Activated CD8-positive, alpha-beta T cell treated with anti-CD3 and anti-CD28 coated beads for 36 hours (primary cell): ENCODE data around the gene ARHGAP22. TPM values are rescaled to one million over a fixed set of nuclear protein-coding genes. Genes with fewer than 3 reads are reported as not detected.

Experiments
- ATAC-seq: fragments of 200-7000 bp; cut with Tn5 transposase; one replicate; pipeline ENCODE4 v1.10.0; 2021; ENCODE audit warnings: mild to moderate bottlenecking, moderate library complexity
- CTCF ChIA-PET: fragments of 350-600 bp; sonication (Branson Sonifier 250); formaldehyde crosslinking; loops from one replicate; lab custom pipeline; 2021; ENCODE audit warnings: antibody characterized with exemption; lab: Charles Lee
- POLR2A ChIA-PET: fragments of 350-600 bp; sonication (Branson Sonifier 250); formaldehyde crosslinking; loops from one replicate; lab custom pipeline; 2021; ENCODE audit warnings: antibody characterized with exemption; lab: Charles Lee
- DNase-seq: peaks from one replicate; pipeline ENCODE4 v3.0.0-alpha.2; 2020
- H3K27ac Mint-ChIP-seq: one replicate; pipeline ENCODE4 v1.8.0; 2021; ENCODE audit warnings: mild to moderate bottlenecking, mixed read lengths
- H3K27me3 Mint-ChIP-seq: one replicate; pipeline ENCODE4 v1.8.0; 2021; ENCODE audit warnings: mixed read lengths
- H3K36me3 Mint-ChIP-seq: one replicate; pipeline ENCODE4 v1.8.0; 2021; ENCODE audit warnings: low read depth, mixed read lengths
- H3K4me1 Mint-ChIP-seq: one replicate; pipeline ENCODE4 v1.8.0; 2021; ENCODE audit warnings: low read depth, mixed read lengths
- H3K4me3 Mint-ChIP-seq: one replicate; pipeline ENCODE4 v1.8.0; 2021; ENCODE audit warnings: mild to moderate bottlenecking, moderate library complexity, mixed read lengths
- H3K9me3 Mint-ChIP-seq: one replicate; pipeline ENCODE4 v1.8.0; 2021; ENCODE audit warnings: mixed read lengths
- intact Hi-C: fragments of 100-400 bp; cut with micrococcal nuclease; formaldehyde crosslinking; loops from one replicate; pipeline ENCODE4 v1.10.0; 2022
- total RNA-seq, 2 experiments: library from RNA; stranded (reverse); gene quantifications; one replicate each; pipeline ENCODE4 v1.2.3, GENCODE V29; 2021
- TF ChIP-seq, protein P1 (sequence below): fragments of 200-600 bp; IDR thresholded peaks from one replicate; pipeline ENCODE4 v1.8.0; 2022; ENCODE audit warnings: antibody characterized with exemption, mild to moderate bottlenecking

ARHGAP22 gene
- total RNA-seq, 2 experiments from 2014 or later, result not detected

DNA sequence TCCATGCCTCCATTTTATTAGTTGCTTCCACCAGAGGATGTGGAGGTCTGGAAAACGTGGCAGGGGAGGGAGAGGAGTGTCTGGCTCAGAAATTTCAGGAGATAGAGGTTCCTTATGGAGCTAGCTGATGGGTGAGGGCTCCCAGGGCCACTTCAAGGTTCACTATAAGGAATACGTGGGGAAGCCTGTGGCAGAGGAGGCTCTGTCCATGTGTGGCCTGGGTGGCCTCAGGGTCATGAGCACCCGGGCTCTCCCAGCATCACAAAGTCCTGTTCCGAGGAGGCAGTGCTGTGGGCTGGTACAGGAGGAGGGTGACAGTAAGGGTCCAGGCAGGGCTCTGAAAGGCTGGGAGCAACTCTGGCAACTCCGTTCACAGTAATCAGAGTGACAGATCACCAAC lies 24.6 kb downstream of the ARHGAP22 start:
- POLR2A ChIA-PET, result no interaction called here
- TF ChIP-seq, protein P1, sequence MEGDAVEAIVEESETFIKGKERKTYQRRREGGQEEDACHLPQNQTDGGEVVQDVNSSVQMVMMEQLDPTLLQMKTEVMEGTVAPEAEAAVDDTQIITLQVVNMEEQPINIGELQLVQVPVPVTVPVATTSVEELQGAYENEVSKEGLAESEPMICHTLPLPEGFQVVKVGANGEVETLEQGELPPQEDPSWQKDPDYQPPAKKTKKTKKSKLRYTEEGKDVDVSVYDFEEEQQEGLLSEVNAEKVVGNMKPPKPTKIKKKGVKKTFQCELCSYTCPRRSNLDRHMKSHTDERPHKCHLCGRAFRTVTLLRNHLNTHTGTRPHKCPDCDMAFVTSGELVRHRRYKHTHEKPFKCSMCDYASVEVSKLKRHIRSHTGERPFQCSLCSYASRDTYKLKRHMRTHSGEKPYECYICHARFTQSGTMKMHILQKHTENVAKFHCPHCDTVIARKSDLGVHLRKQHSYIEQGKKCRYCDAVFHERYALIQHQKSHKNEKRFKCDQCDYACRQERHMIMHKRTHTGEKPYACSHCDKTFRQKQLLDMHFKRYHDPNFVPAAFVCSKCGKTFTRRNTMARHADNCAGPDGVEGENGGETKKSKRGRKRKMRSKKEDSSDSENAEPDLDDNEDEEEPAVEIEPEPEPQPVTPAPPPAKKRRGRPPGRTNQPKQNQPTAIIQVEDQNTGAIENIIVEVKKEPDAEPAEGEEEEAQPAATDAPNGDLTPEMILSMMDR, result no peak
- H3K9me3 Mint-ChIP-seq, result peaks cover 2% of the 10 kb centered on the region
- no peak overlapping the region for H3K4me3 Mint-ChIP-seq
- H3K27me3 Mint-ChIP-seq, result peaks cover 4% of the 10 kb centered on the region
- no peaks in the 10 kb centered on the region for H3K36me3 Mint-ChIP-seq
- H3K4me1 Mint-ChIP-seq, result no peaks in the 10 kb centered on the region
- ATAC-seq (no peak), DNase-seq (no peak)
- intact Hi-C loops, result no loop called here
- H3K27ac Mint-ChIP-seq, result no peak overlapping the region
- CTCF ChIA-PET, result no interaction called here

DNA sequence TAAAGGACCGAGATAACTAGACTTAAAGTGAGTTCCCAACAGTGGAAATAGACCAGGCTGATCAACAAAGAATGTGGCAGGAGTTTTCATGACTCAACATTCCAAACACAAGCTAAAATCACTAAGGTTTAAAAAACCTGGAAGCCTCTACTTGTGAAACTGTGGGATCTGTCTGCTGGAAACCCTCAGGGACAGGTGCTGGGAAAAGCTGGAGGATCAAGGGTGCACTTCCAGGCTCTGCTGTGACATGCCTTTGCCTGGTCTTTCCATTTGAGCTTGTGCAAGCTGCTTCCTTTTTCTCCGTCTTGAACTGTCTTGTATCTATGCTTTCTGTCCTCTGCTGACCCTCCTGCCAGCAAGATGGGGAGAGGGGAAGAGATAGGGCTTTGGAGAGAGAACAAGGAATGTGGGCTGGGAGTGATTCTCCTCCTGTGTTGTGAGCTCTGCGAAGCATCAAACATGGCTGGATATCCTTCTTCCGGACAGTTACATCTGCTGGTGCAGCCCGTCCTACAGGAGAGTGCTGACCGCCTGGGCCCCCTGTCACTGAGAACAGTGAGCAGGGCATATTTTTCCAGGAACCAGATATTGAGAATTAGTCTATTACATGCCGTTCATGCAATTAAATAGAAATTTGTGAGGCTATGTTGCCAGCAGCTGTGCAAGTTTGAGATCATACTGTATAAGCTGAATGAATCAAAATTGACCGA lies 25.5 kb downstream of the ARHGAP22 start:
- intact Hi-C loops, result no loop called here
- CTCF ChIA-PET, result no interaction called here
- no peak overlapping the region for H3K4me3 Mint-ChIP-seq

GRCh38 chr10:48577158-48577557 lies 27.7 kb downstream of the ARHGAP22 start:
- no peak overlapping the region for H3K27ac Mint-ChIP-seq
- CTCF ChIA-PET, result no interaction called here
- DNase-seq, result no peak
- no peaks in the 10 kb centered on the region for H3K36me3 Mint-ChIP-seq
- peaks cover 4% of the 10 kb centered on the region for H3K27me3 Mint-ChIP-seq
- H3K9me3 Mint-ChIP-seq, result no peaks in the 10 kb centered on the region
- no peaks in the 10 kb centered on the region for H3K4me1 Mint-ChIP-seq
- no peak overlapping the region for H3K4me3 Mint-ChIP-seq
- POLR2A ChIA-PET, result no interaction called here
- TF ChIP-seq, protein P1, result no peak
- ATAC-seq, result no peak
- intact Hi-C loops, result no loop called here

More for the DNA sequence above, 25.5 kb downstream of the ARHGAP22 start:
- no peak for DNase-seq
- H3K27ac Mint-ChIP-seq, result no peak overlapping the region
- H3K36me3 Mint-ChIP-seq, result no peaks in the 10 kb centered on the region
- no peaks in the 10 kb centered on the region for H3K9me3 Mint-ChIP-seq
- POLR2A ChIA-PET, result no interaction called here
- H3K4me1 Mint-ChIP-seq, result no peaks in the 10 kb centered on the region
- ATAC-seq, result no peak
- TF ChIP-seq, protein P1, result no peak
- peaks cover 4% of the 10 kb centered on the region for H3K27me3 Mint-ChIP-seq

- intact Hi-C loops, result no loop called here
- Mint-ChIP-seq H3K36me3 (no peaks in the 10 kb centered on the region), H3K4me1 (no peaks in the 10 kb centered on the region), H3K27me3 (peaks cover 4% of the 10 kb centered on the region), H3K9me3 (no peaks in the 10 kb centered on the region), H3K4me3 (no peak overlapping the region), H3K27ac (no peak overlapping the region)
- CTCF ChIA-PET, result no interaction called here
- POLR2A ChIA-PET, result no interaction called here
- TF ChIP-seq, protein P1, result no peak
- no peak for DNase-seq
- no peak for ATAC-seq
These were observed 28.4 kb downstream of the ARHGAP22 start for GRCh38 chr10:48576501-48576900.

DNA sequence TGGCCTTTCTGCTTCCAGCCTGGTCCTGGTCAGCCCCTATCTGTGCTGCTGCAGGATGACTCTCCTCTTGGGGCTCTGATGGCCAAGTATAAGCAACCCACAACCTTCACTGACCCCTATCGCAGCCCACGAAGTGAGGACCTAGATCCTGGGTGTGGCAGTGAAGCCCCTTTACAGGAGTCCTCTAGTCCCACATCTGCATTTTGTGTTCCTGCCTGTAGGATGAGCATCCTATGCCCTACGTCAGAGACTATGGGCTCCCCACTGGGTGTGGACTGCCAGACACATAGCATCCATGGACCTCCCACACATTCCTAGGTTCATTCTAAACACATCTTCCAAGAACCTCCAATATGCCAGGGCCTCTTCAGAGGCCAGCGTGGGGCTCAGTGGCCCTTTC lies 29.0 kb downstream of the ARHGAP22 start:
- Mint-ChIP-seq H3K36me3 (no peaks in the 10 kb centered on the region), H3K4me1 (no peaks in the 10 kb centered on the region), H3K27ac (no peak overlapping the region), H3K9me3 (no peaks in the 10 kb centered on the region), H3K27me3 (peaks cover 4% of the 10 kb centered on the region), H3K4me3 (no peak overlapping the region)
- no peak for DNase-seq
- TF ChIP-seq, protein P1, result no peak
- intact Hi-C loops, result no loop called here
- CTCF ChIA-PET, result no interaction called here
- POLR2A ChIA-PET, result no interaction called here
- ATAC-seq, result no peak
